Mesothelial cell of epicardium (in vitro differentiated cells): Measurements from ENCODE around the gene NALCN. TPM values are rescaled to one million over a fixed set of nuclear protein-coding genes. Genes with fewer than 3 reads are reported as not detected.

Experiments
- DNase-seq, 2 experiments: peaks; one replicate each; pipeline ENCODE4 v3.0.0; 2021; ENCODE audit warnings: low spot score in 2 of 2; ENCODE audit not compliant: unreplicated experiment in 2 of 2
- H3K27ac Mint-ChIP-seq: 2 replicates; pipeline ENCODE4 v1.8.0; 2021; ENCODE audit warnings: mixed read lengths
- H3K27me3 Mint-ChIP-seq: 2 replicates; pipeline ENCODE4 v1.8.0; 2021; ENCODE audit warnings: low read depth, mixed read lengths
- H3K36me3 Mint-ChIP-seq: 2 replicates; pipeline ENCODE4 v1.8.0; 2021; ENCODE audit warnings: mixed read lengths
- H3K4me1 Mint-ChIP-seq: 2 replicates; pipeline ENCODE4 v1.8.0; 2021; ENCODE audit warnings: mixed read lengths
- H3K4me3 Mint-ChIP-seq: 2 replicates; pipeline ENCODE4 v1.8.0; 2021; ENCODE audit warnings: mild to moderate bottlenecking, moderate library complexity, mixed read lengths
- H3K9me3 Mint-ChIP-seq: 2 replicates; pipeline ENCODE4 v1.8.0; 2021; ENCODE audit warnings: mixed read lengths
- total RNA-seq: library from RNA; stranded (reverse); gene quantifications from 3 replicates; pipeline ENCODE4 v1.2.1, GENCODE V29; 2021
- TF ChIP-seq, protein P1 (sequence below): fragments of 200-600 bp; sonication (generic); IDR thresholded peaks from one replicate; pipeline ENCODE4 v1.5.0; 2021; ENCODE audit warnings: antibody characterized with exemption; ENCODE audit not compliant: unreplicated experiment

Gene NALCN
- total RNA-seq, 1 donor from 2014 or later, result 2.2 TPM

- no peaks in the 10 kb centered on the region for H3K4me1 Mint-ChIP-seq
- DNase-seq, result no peak
- H3K9me3 Mint-ChIP-seq, result no peaks in the 10 kb centered on the region
- no peaks in the 10 kb centered on the region for H3K36me3 Mint-ChIP-seq
- TF ChIP-seq, protein P1, sequence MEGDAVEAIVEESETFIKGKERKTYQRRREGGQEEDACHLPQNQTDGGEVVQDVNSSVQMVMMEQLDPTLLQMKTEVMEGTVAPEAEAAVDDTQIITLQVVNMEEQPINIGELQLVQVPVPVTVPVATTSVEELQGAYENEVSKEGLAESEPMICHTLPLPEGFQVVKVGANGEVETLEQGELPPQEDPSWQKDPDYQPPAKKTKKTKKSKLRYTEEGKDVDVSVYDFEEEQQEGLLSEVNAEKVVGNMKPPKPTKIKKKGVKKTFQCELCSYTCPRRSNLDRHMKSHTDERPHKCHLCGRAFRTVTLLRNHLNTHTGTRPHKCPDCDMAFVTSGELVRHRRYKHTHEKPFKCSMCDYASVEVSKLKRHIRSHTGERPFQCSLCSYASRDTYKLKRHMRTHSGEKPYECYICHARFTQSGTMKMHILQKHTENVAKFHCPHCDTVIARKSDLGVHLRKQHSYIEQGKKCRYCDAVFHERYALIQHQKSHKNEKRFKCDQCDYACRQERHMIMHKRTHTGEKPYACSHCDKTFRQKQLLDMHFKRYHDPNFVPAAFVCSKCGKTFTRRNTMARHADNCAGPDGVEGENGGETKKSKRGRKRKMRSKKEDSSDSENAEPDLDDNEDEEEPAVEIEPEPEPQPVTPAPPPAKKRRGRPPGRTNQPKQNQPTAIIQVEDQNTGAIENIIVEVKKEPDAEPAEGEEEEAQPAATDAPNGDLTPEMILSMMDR, result no peak
- no peak overlapping the region for H3K27ac Mint-ChIP-seq
- no peak overlapping the region for H3K4me3 Mint-ChIP-seq
- peaks cover 5% of the 10 kb centered on the region for H3K27me3 Mint-ChIP-seq
These were observed 409.1 kb downstream of the NALCN start for GRCh38 chr13:101007245-101007644.

Other genes starting within 250 kb of the NALCN start
- 0.07 to 0.09 TPM in 2 of 3 replicates, not detected in the other for gene ITGBL1, start 36.2 kb upstream of the NALCN start, total RNA-seq